CD14-positive monocyte (primary cell): Measurements from ENCODE around the gene RAET1G. TPM values are rescaled to one million over a fixed set of nuclear protein-coding genes. Genes with fewer than 3 reads are reported as not detected.
"Not testable (repeated sequence)": the region's sequence is repeated elsewhere in the genome, so short reads cannot be mapped to it uniquely, and the experiment has no call there.

Source experiments
- DNase-seq, 3 donors: peaks; one replicate each; pipeline ENCODE4 v3.0.0-alpha.2; 2011 to 2022
- H2AFZ ChIP-seq: 2 replicates; pipeline ENCODE4 v1.6.0; 2012; ENCODE audit warnings: mild to moderate bottlenecking, low read depth, low read length, inconsistent platforms; ENCODE audit not compliant: insufficient read depth, poor library complexity, severe bottlenecking
- H3K27ac ChIP-seq, 2 donors: 1 replicate in 1 of 2; 2 replicates in 1 of 2; pipeline ENCODE4 v1.5.1; 2012 to 2013; ENCODE audit warnings: low read length in 2 of 2, control low read depth in 1 of 2, inconsistent platforms in 1 of 2, low read depth in 1 of 2, mild to moderate bottlenecking in 1 of 2
- H3K27me3 ChIP-seq, 2 donors: one replicate each; pipeline versions ENCODE4 v1.6.0 to v1.6.1; 2011 to 2013; ENCODE audit warnings: low read length in 2 of 2; ENCODE audit not compliant: control insufficient read depth in 2 of 2, insufficient read depth in 2 of 2
- H3K36me3 ChIP-seq, 2 donors: replicated peaks in 1 of 2; 1 replicate in 1 of 2; 2 replicates in 1 of 2; pipeline versions ENCODE4 v1.5.1 to v1.6.1; 2012 to 2013; ENCODE audit warnings: low read length in 2 of 2, control low read depth in 1 of 2, inconsistent platforms in 1 of 2, mild to moderate bottlenecking in 1 of 2; ENCODE audit not compliant: insufficient read depth in 2 of 2, control insufficient read depth in 1 of 2
- H3K4me1 ChIP-seq, 2 donors: 1 replicate in 1 of 2; 2 replicates in 1 of 2; pipeline versions ENCODE4 v1.5.1 to v1.6.1; 2012 to 2013; ENCODE audit warnings: low read length in 2 of 2, control low read depth in 1 of 2, inconsistent platforms in 1 of 2, mild to moderate bottlenecking in 1 of 2, moderate library complexity in 1 of 2; ENCODE audit not compliant: insufficient read depth in 2 of 2, control insufficient read depth in 1 of 2
- H3K4me2 ChIP-seq: replicated peaks from 2 replicates; pipeline ENCODE3; 2012; ENCODE audit warnings: low read length, moderate library complexity, mild to moderate bottlenecking; ENCODE audit not compliant: poor library complexity, severe bottlenecking; ENCODE audit errors: extremely low read depth
- H3K4me3 ChIP-seq, 3 experiments: fragments of 200-600 bp in 1 of 3; sonication (generic) in 1 of 3; replicated peaks in 1 of 3; 1 replicate in 2 of 3; 2 replicates in 1 of 3; pipeline ENCODE4 v1.5.1; 2011 to 2013; ENCODE audit warnings: low read length in 3 of 3, mild to moderate bottlenecking in 3 of 3, control low read depth in 2 of 3, low read depth in 2 of 3, inconsistent platforms in 1 of 3, moderate library complexity in 1 of 3
- H3K79me2 ChIP-seq: 2 replicates; pipeline ENCODE4 v1.6.0; 2012; ENCODE audit warnings: mild to moderate bottlenecking, control low read depth, inconsistent platforms, low read length, moderate library complexity; ENCODE audit not compliant: insufficient read depth
- H3K9ac ChIP-seq: 2 replicates; pipeline ENCODE4 v1.6.0; 2017; ENCODE audit warnings: low read length, mild to moderate bottlenecking; ENCODE audit not compliant: insufficient read depth, poor library complexity, severe bottlenecking
- H3K9me3 ChIP-seq, 2 donors: replicated peaks in 1 of 2; 1 replicate in 1 of 2; 2 replicates in 1 of 2; pipeline versions ENCODE4 v1.5.1 to v1.6.1; 2012 to 2013; ENCODE audit warnings: low read length in 2 of 2, control low read depth in 1 of 2; ENCODE audit not compliant: control insufficient read depth in 1 of 2, insufficient read depth in 1 of 2
- H4K20me1 ChIP-seq: 2 replicates; pipeline ENCODE4 v1.6.0; 2012; ENCODE audit warnings: mild to moderate bottlenecking, low read length, control low read depth, moderate library complexity; ENCODE audit not compliant: insufficient read depth
- H3K27ac Mint-ChIP-seq, 7 donors: one replicate each; pipeline ENCODE4 v1.8.0; 2020; ENCODE audit warnings: mild to moderate bottlenecking in 7 of 7, mixed read lengths in 7 of 7, moderate library complexity in 6 of 7, inconsistent platforms in 2 of 7
- H3K27me3 Mint-ChIP-seq, 3 donors: one replicate each; pipeline ENCODE4 v1.8.0; 2021 to 2022; ENCODE audit warnings: low read depth in 3 of 3, mild to moderate bottlenecking in 3 of 3, mixed read lengths in 3 of 3, moderate library complexity in 3 of 3, inconsistent platforms in 1 of 3
- H3K36me3 Mint-ChIP-seq, 2 donors: one replicate each; pipeline ENCODE4 v1.8.0; 2020; ENCODE audit warnings: mixed read lengths in 2 of 2, inconsistent platforms in 1 of 2, mild to moderate bottlenecking in 1 of 2
- H3K4me1 Mint-ChIP-seq: one replicate; pipeline ENCODE4 v1.8.0; 2020; ENCODE audit warnings: mild to moderate bottlenecking, mixed read lengths
- H3K4me3 Mint-ChIP-seq, 2 donors: one replicate each; pipeline ENCODE4 v1.8.0; 2020; ENCODE audit warnings: mild to moderate bottlenecking in 2 of 2, mixed read lengths in 2 of 2, moderate library complexity in 1 of 2
- H3K9me3 Mint-ChIP-seq, 7 donors: one replicate each; pipeline ENCODE4 v1.8.0; 2020 to 2022; ENCODE audit warnings: mixed read lengths in 7 of 7, mild to moderate bottlenecking in 6 of 7, moderate library complexity in 6 of 7, inconsistent platforms in 2 of 7
- CTCF ChIP-seq: fragments of 200-600 bp; IDR thresholded peaks from one replicate; pipeline ENCODE4 v1.8.0; 2022; ENCODE audit warnings: antibody characterized with exemption, mild to moderate bottlenecking
- WGBS: methylation state at CpG from one replicate; pipeline ENCODE4 v1.1.5; 2013; ENCODE audit warnings: missing lambda C conversion rate; ENCODE audit not compliant: insufficient coverage; 5-methylcytosine and 5-hydroxymethylcytosine counted together
- intact Hi-C, 2 donors: fragments of 100-400 bp; cut with micrococcal nuclease; formaldehyde crosslinking; loops; one replicate each; pipeline versions ENCODE4 v1.15.0 to v1.15.1; 2023
- polyA plus RNA-seq, 3 donors: library from polyadenylated mRNA; depleted of rRNA in 1 of 3; unstranded in 2 of 3; stranded (reverse) in 1 of 3; fragments of 300-500 nt in 2 of 3; fragments of >200 nt in 1 of 3; fragmentation: Illumina TruSeq in 2 of 3; gene quantifications; 1 replicate in 2 of 3; 2 replicates in 1 of 3; pipeline ENCODE4 v1.2.3, GENCODE V29; 2012 to 2021

The RAET1G gene
- polyA plus RNA-seq, 3 donors, result not detected

GRCh38 chr6:149938571-149939355 lies 15.8 kb upstream of the RAET1G start:
- Mint-ChIP-seq H3K9me3 (peaks cover 4 to 33% (median 21%) of the 10 kb centered on the region in 7 donors), H3K4me3 (peak overlapping the region; percentile 74 to 98), H3K4me1 (peaks cover 31% of the 10 kb centered on the region), H3K27me3 (peaks cover 84 to 97% (median 91%) of the 10 kb centered on the region in 3 donors), H3K27ac (peak overlapping the region in 6 of 7 donors; percentile 44 to 85 (median 62)), H3K36me3 (peaks cover 12 to 13% of the 10 kb centered on the region in 2 donors)
- H3K79me2 ChIP-seq, result no peaks in the 10 kb centered on the region
- no peak for TF ChIP-seq CTCF
- peak overlapping the region; percentile 76 for H3K4me2 ChIP-seq
- H3K4me3 ChIP-seq, result peak overlapping the region; percentile 17 to 71 (median 24)
- peak overlapping the region in 1 of 2 donors; percentile 56 for H3K27ac ChIP-seq
- DNase-seq, result peak in 2 of 3 donors; percentile 39 to 76
- H3K4me1 ChIP-seq, result peaks cover 28 to 31% of the 10 kb centered on the region in 2 donors
- intact Hi-C loops, result loop anchor here in 1 of 2 donors (10.0 kb wide), 2 partner anchors 394 to 876 kb away; partner anchors contain the start of gene PPIL4
- peak overlapping the region; percentile 42 for H3K9ac ChIP-seq
- 2% methylated on average over 44 of the region's 58 CpGs for WGBS
- peaks cover 3 to 20% of the 10 kb centered on the region in 2 donors for H3K9me3 ChIP-seq
- H3K27me3 ChIP-seq, result peaks cover 65 to 96% of the 10 kb centered on the region in 2 donors
- H3K36me3 ChIP-seq, result no peaks in the 10 kb centered on the region
- H4K20me1 ChIP-seq, result no peaks in the 10 kb centered on the region
- peak overlapping the region; percentile 72 for H2AFZ ChIP-seq

- peak overlapping the region; percentile 74 to 98 for H3K4me3 Mint-ChIP-seq
- peak; percentile 38 for TF ChIP-seq CTCF
Measured at GRCh38 chr6:149938013-149938570, 15.2 kb upstream of the RAET1G start.

More at GRCh38 chr6:149938013-149938570, 15.2 kb upstream of the RAET1G start:
- intact Hi-C loops, result loop anchor here in 1 of 2 donors (10.0 kb wide), 2 partner anchors 393 to 877 kb away; partner anchors contain the start of gene PPIL4
- H3K27ac Mint-ChIP-seq, result peak overlapping the region in 1 of 7 donors; percentile 63
- DNase-seq, result peak in 1 of 3 donors; percentile 3
- peaks cover 87 to 97% (median 93%) of the 10 kb centered on the region in 3 donors for H3K27me3 Mint-ChIP-seq
- not testable (repeated sequence) for H3K36me3 ChIP-seq, H3K79me2 ChIP-seq, H4K20me1 ChIP-seq
- H3K4me2 ChIP-seq, result peak overlapping the region; percentile 76
- H3K9ac ChIP-seq, result peak overlapping the region; percentile 42
- peak overlapping the region; percentile 72 for H2AFZ ChIP-seq
- H3K27ac ChIP-seq, result peak overlapping the region in 1 of 2 donors; percentile 56
- peaks cover 70 to 97% of the 10 kb centered on the region in 2 donors for H3K27me3 ChIP-seq
- 4% methylated on average over 14 of the region's 20 CpGs for WGBS
- peak overlapping the region in 2 of 3 experiments; percentile 24 to 71 for H3K4me3 ChIP-seq
- H3K4me1 Mint-ChIP-seq, result peaks cover 31% of the 10 kb centered on the region
- peaks cover 4 to 33% (median 21%) of the 10 kb centered on the region in 7 donors for H3K9me3 Mint-ChIP-seq
- peaks cover 12 to 13% of the 10 kb centered on the region in 2 donors for H3K36me3 Mint-ChIP-seq
- peaks cover 28 to 31% of the 10 kb centered on the region in 2 donors for H3K4me1 ChIP-seq
- H3K9me3 ChIP-seq, result peaks cover 3 to 20% of the 10 kb centered on the region in 2 donors
